ENCODE results near the gene TMEM52.
A peak's percentile ranks its signal among the peaks of the same experiment; 100 is the strongest.

The TMEM52 gene

GRCh38 chr1:1907098-1907736 is 11.9 kb downstream of the TMEM52 start:
- H2BK120ac ChIP-seq (ENCODE audit: low read depth, low read length), result no peak overlapping the region
- no CpG with 5 or more reads among the region's 8 CpGs for WGBS, 2 donors (ENCODE audit: extremely low coverage in 2 of 2, insufficient read length in 2 of 2, insufficient replicate concordance in 1 of 2)
- no peak overlapping the region for H3K27ac ChIP-seq (replicated peaks; ENCODE audit: low read length)

GRCh38 chr1:1906185-1907097 is 12.6 kb downstream of the TMEM52 start:
- Histone ChIP-seq H2AFZ (ENCODE audit: low read length) (no peak overlapping the region), H3K9me3 (replicated peaks in 1 of 2; ENCODE audit: control insufficient read depth in 2 of 2, insufficient read depth in 1 of 2, low read depth in 1 of 2, low read length in 2 of 2) (peaks cover 4 to 5% of the 10 kb centered on the region in 2 donors), H3K27me3 (ENCODE audit: control insufficient read depth in 3 of 3, insufficient read depth in 3 of 3, low read depth in 1 of 3, low read length in 3 of 3) (peaks cover 0 to 4% (median 3%) of the 10 kb centered on the region in 3 experiments), H2BK15ac (ENCODE audit: low read length) (peak overlapping the region; percentile 11), H3K79me1 (ENCODE audit: low read depth, low read length) (peaks cover 2% of the 10 kb centered on the region), H2AK5ac (ENCODE audit: low read depth, low read length) (peak overlapping the region; percentile 70), H2BK5ac (ENCODE audit: low read length) (no peak overlapping the region), H3K14ac (ENCODE audit: low read length) (no peak overlapping the region), H2BK12ac (ENCODE audit: low read length) (peak overlapping the region; percentile 36), H3K23ac (ENCODE audit: low read depth, low read length, poor library complexity) (peak overlapping the region; percentile 89), H2BK120ac (ENCODE audit: low read depth, low read length) (no peak overlapping the region), H3K36me3 (replicated peaks in 1 of 2; ENCODE audit: control insufficient read depth in 2 of 2, insufficient read depth in 2 of 2, low read length in 2 of 2) (no peaks in the 10 kb centered on the region), H4K8ac (ENCODE audit: low read depth, low read length) (no peak overlapping the region), H3K27ac (replicated peaks; ENCODE audit: low read length) (no peak overlapping the region), H3K9ac (ENCODE audit: low read depth, low read length, poor library complexity) (peak overlapping the region; percentile 5), H3K4me3 (ENCODE audit: low read length in 2 of 2) (no peak overlapping the region), H3K4me2 (ENCODE audit: insufficient read depth, low read length, poor library complexity, severe bottlenecking) (no peak overlapping the region), H3K18ac (ENCODE audit: low read length) (peak overlapping the region; percentile 28), H4K91ac (ENCODE audit: low read depth, low read length, poor library complexity) (no peak overlapping the region), H3K4me1 (ENCODE audit: control insufficient read depth in 2 of 2, insufficient read depth in 1 of 2, low read depth in 1 of 2, low read length in 2 of 2) (peaks cover 5 to 6% of the 10 kb centered on the region in 2 donors), H3K4ac (ENCODE audit: low read length) (no peak overlapping the region)
- no CpG with 5 or more reads among the region's 15 CpGs for WGBS, 2 donors (ENCODE audit: extremely low coverage in 2 of 2, insufficient read length in 2 of 2, insufficient replicate concordance in 1 of 2)
- peak; percentile 75 for DNase-seq (ENCODE audit: low spot score)

More at GRCh38 chr1:1907098-1907736, 11.9 kb downstream of the TMEM52 start:
- Histone ChIP-seq H3K14ac (ENCODE audit: low read length) (no peak overlapping the region), H3K36me3 (replicated peaks in 1 of 2; ENCODE audit: control insufficient read depth in 2 of 2, insufficient read depth in 2 of 2, low read length in 2 of 2) (no peaks in the 10 kb centered on the region), H3K9me3 (replicated peaks in 1 of 2; ENCODE audit: control insufficient read depth in 2 of 2, insufficient read depth in 1 of 2, low read depth in 1 of 2, low read length in 2 of 2) (peaks cover 4 to 5% of the 10 kb centered on the region in 2 donors), H2AK5ac (ENCODE audit: low read depth, low read length) (peak overlapping the region; percentile 70), H3K4me3 (ENCODE audit: low read length in 2 of 2) (no peak overlapping the region), H3K27me3 (ENCODE audit: control insufficient read depth in 3 of 3, insufficient read depth in 3 of 3, low read depth in 1 of 3, low read length in 3 of 3) (peaks cover 0 to 4% (median 3%) of the 10 kb centered on the region in 3 experiments), H3K18ac (ENCODE audit: low read length) (peak overlapping the region; percentile 17), H3K4ac (ENCODE audit: low read length) (no peak overlapping the region), H3K9ac (ENCODE audit: low read depth, low read length, poor library complexity) (peak overlapping the region; percentile 50), H4K91ac (ENCODE audit: low read depth, low read length, poor library complexity) (peak overlapping the region; percentile 79), H3K23ac (ENCODE audit: low read depth, low read length, poor library complexity) (peak overlapping the region; percentile 89), H2AFZ (ENCODE audit: low read length) (no peak overlapping the region), H3K4me1 (ENCODE audit: control insufficient read depth in 2 of 2, insufficient read depth in 1 of 2, low read depth in 1 of 2, low read length in 2 of 2) (peaks cover 5 to 6% of the 10 kb centered on the region in 2 donors), H4K8ac (ENCODE audit: low read depth, low read length) (no peak overlapping the region), H3K79me1 (ENCODE audit: low read depth, low read length) (peaks cover 2% of the 10 kb centered on the region), H3K4me2 (ENCODE audit: insufficient read depth, low read length, poor library complexity, severe bottlenecking) (no peak overlapping the region), H2BK12ac (ENCODE audit: low read length) (peak overlapping the region; percentile 41), H2BK15ac (ENCODE audit: low read length) (peak overlapping the region; percentile 67), H2BK5ac (ENCODE audit: low read length) (no peak overlapping the region)
- no peak for DNase-seq (ENCODE audit: low spot score)

- no peak overlapping the region for H2BK120ac ChIP-seq (ENCODE audit: low read depth, low read length)
- no peak overlapping the region for H3K18ac ChIP-seq (ENCODE audit: low read length)
- peaks cover 0 to 3% (median 0%) of the 10 kb centered on the region in 3 experiments for H3K27me3 ChIP-seq (ENCODE audit: control insufficient read depth in 3 of 3, insufficient read depth in 3 of 3, low read depth in 1 of 3, low read length in 3 of 3)
- no peak overlapping the region for H2BK5ac ChIP-seq (ENCODE audit: low read length)
- no peak overlapping the region for H3K14ac ChIP-seq (ENCODE audit: low read length)
- no peak overlapping the region for H2BK12ac ChIP-seq (ENCODE audit: low read length)
- no peak overlapping the region for H3K9ac ChIP-seq (ENCODE audit: low read depth, low read length, poor library complexity)
- no CpG with 5 or more reads among the region's 12 CpGs for WGBS, 2 donors (ENCODE audit: extremely low coverage in 2 of 2, insufficient read length in 2 of 2, insufficient replicate concordance in 1 of 2)
- no peak for DNase-seq (ENCODE audit: low spot score)
- peaks cover 1% of the 10 kb centered on the region in 2 donors for H3K4me1 ChIP-seq (ENCODE audit: control insufficient read depth in 2 of 2, insufficient read depth in 1 of 2, low read depth in 1 of 2, low read length in 2 of 2)
- no peak overlapping the region for H3K23ac ChIP-seq (ENCODE audit: low read depth, low read length, poor library complexity)
- H3K4me3 ChIP-seq (ENCODE audit: low read length in 2 of 2), result peak overlapping the region in 1 of 2 donors; percentile 1
- no peak overlapping the region for H2BK15ac ChIP-seq (ENCODE audit: low read length)
- no peak overlapping the region for H4K8ac ChIP-seq (ENCODE audit: low read depth, low read length)
- H2AFZ ChIP-seq (ENCODE audit: low read length), result no peak overlapping the region
- peaks cover 2% of the 10 kb centered on the region for H3K79me1 ChIP-seq (ENCODE audit: low read depth, low read length)
- H3K4ac ChIP-seq (ENCODE audit: low read length), result no peak overlapping the region
- H3K9me3 ChIP-seq (replicated peaks in 1 of 2; ENCODE audit: control insufficient read depth in 2 of 2, insufficient read depth in 1 of 2, low read depth in 1 of 2, low read length in 2 of 2), result peaks cover 4 to 9% of the 10 kb centered on the region in 2 donors
- H3K27ac ChIP-seq (replicated peaks; ENCODE audit: low read length), result no peak overlapping the region
- H3K4me2 ChIP-seq (ENCODE audit: insufficient read depth, low read length, poor library complexity, severe bottlenecking), result no peak overlapping the region
- H3K36me3 ChIP-seq (replicated peaks in 1 of 2; ENCODE audit: control insufficient read depth in 2 of 2, insufficient read depth in 2 of 2, low read length in 2 of 2), result no peaks in the 10 kb centered on the region
- H2AK5ac ChIP-seq (ENCODE audit: low read depth, low read length), result no peak overlapping the region
- H4K91ac ChIP-seq (ENCODE audit: low read depth, low read length, poor library complexity), result no peak overlapping the region
Observed at GRCh38 chr1:1903224-1903623, 15.9 kb downstream of the TMEM52 start.

Data from neuronal stem cell (in vitro differentiated cells).